Breast epithelium (tissue), 4 donors: Measurements from ENCODE around the gene FOSL1. TPM values are rescaled to one million over a fixed set of nuclear protein-coding genes. Genes with fewer than 3 reads are reported as not detected.

Experiments
- DNase-seq, 2 donors: peaks; one replicate each; pipeline ENCODE4 v3.0.0-alpha.2; 2019; ENCODE audit warnings: low spot score in 2 of 2
- H3K27ac ChIP-seq, 2 donors: fragments of 200-600 bp; sonication (generic) in 1 of 2; one replicate each; pipeline ENCODE4 v1.5.1; 2016 to 2019; ENCODE audit warnings: mild to moderate bottlenecking in 1 of 2
- H3K27me3 ChIP-seq, 2 donors: fragments of 200-600 bp; sonication (generic) in 1 of 2; one replicate each; pipeline versions ENCODE4 v1.5.1 to v1.6.0; 2017 to 2019; ENCODE audit warnings: control low read depth in 1 of 2, mild to moderate bottlenecking in 1 of 2
- H3K36me3 ChIP-seq: fragments of 200-600 bp; one replicate; pipeline ENCODE4 v1.5.1; 2019
- H3K4me1 ChIP-seq, 2 donors: fragments of 200-600 bp; sonication (generic); one replicate each; pipeline ENCODE4 v1.5.1; 2016 to 2019; ENCODE audit warnings: control low read depth in 1 of 2
- H3K4me3 ChIP-seq, 3 donors: fragments of 200-600 bp; sonication (generic); 1 replicate in 2 of 3; 2 replicates in 1 of 3; pipeline ENCODE4 v1.5.1; 2016 to 2019; ENCODE audit warnings: mild to moderate bottlenecking in 3 of 3, moderate library complexity in 2 of 3
- H3K9me3 ChIP-seq, 2 donors: fragments of 200-600 bp; sonication (generic) in 1 of 2; one replicate each; pipeline ENCODE4 v1.5.1; 2016 to 2019; ENCODE audit warnings: control low read depth in 1 of 2
- POLR2A ChIP-seq: fragments of 450-650 bp; IDR thresholded peaks from one replicate; pipeline ENCODE4 v1.6.1; 2016; ENCODE audit warnings: antibody characterized with exemption, mild to moderate bottlenecking, moderate library complexity
- POLR2AphosphoS5 ChIP-seq, 3 donors: sonication (generic); formaldehyde crosslinking; IDR thresholded peaks; one replicate each; pipeline ENCODE4 v1.6.1; 2017; ENCODE audit warnings: antibody characterized with exemption in 3 of 3
- intact Hi-C: fragments of 100-400 bp; cut with DNase I; formaldehyde crosslinking; loops from one replicate; pipeline ENCODE4 v1.15.1; 2023; ENCODE audit warnings: low total_unique reads
- total RNA-seq, 3 donors: library from RNA; depleted of rRNA; stranded (reverse); fragments of >200 nt; gene quantifications; one replicate each; pipeline ENCODE4 v1.1.0, GENCODE V29; 2016
- TF ChIP-seq, protein P1 (sequence below), 3 donors: fragments of 450-650 bp; IDR thresholded peaks; one replicate each; pipeline ENCODE4 v1.5.1; 2016 to 2017; ENCODE audit warnings: antibody characterized with exemption in 3 of 3, mild to moderate bottlenecking in 3 of 3, moderate library complexity in 3 of 3

FOSL1 gene
- total RNA-seq, 3 donors from 2014 or later: 2.4 to 17.0 (median 7.2) TPM

DNA sequence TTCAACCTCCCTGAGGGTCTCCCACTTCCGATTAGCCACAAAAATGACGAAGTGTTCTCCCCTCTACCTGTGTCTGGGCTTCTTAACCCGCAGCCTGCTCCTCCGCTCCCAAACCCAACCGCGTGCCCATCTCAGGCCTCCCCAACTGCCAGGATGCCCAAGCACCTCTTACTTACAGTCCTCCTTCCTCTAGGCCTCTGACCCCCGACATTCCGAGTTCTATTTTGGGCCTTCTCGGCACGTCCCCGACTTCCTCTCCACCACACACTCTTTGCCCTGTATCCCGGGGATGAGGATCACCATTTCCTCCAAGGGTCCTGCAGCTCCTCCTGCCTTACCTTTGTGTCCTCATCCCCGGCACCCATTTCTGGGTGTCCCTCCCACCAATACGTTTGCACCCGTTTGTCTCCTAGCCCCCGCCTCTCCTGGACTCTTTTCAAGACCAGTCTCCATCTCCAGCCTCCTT lies 40.3 kb downstream of the FOSL1 start:
- Histone ChIP-seq H3K36me3 (peaks cover 5% of the 10 kb centered on the region), H3K27ac (peak overlapping the region; percentile 97 to 99), H3K4me3 (peak overlapping the region; percentile 85 to 100 (median 99)), H3K4me1 (peaks cover 7 to 16% of the 10 kb centered on the region in 2 donors), H3K9me3 (no peaks in the 10 kb centered on the region), H3K27me3 (no peaks in the 10 kb centered on the region)
- no peak for DNase-seq
- TF ChIP-seq POLR2A: no peak
- intact Hi-C loops: no loop called here

DNA sequence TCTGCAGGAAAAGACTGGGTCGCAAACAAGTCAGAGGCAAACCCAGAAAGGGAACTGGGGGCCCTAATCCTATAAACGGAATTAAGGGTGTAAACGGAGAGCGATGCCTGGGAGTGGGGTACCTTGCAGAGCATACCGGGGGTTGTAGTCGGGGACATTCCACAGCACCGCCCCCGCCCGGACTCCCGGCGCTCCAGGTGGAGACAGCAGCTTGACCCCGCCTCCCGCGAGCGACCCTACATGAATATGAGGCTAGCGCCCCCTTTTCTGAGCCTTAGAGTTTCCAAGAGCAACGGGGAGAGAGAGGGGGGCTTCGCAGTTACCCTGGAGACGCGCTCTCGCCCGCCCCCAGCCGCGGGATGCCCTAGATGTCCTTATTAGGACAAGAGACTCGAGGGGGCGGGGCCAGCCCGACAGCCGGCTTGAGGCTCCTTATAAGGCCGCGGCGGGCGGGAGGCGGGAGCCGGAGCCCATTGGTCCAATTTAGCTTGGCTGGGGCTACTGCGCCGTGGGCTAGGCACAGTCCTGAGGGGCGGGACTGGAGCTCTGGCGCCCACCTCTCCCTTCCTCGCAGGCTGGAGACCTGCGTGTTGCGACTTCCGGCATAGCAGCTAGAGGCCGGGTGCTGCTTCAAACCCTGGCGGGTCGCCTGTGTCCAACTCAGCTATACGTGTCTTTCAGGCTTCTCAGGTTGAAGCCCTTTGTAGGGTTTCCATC lies 40.9 kb downstream of the FOSL1 start:
- peak; percentile 91 to 96 (median 91) for TF ChIP-seq POLR2AphosphoS5 (IDR thresholded peaks at IDR 0.05)
- TF ChIP-seq, protein P1, sequence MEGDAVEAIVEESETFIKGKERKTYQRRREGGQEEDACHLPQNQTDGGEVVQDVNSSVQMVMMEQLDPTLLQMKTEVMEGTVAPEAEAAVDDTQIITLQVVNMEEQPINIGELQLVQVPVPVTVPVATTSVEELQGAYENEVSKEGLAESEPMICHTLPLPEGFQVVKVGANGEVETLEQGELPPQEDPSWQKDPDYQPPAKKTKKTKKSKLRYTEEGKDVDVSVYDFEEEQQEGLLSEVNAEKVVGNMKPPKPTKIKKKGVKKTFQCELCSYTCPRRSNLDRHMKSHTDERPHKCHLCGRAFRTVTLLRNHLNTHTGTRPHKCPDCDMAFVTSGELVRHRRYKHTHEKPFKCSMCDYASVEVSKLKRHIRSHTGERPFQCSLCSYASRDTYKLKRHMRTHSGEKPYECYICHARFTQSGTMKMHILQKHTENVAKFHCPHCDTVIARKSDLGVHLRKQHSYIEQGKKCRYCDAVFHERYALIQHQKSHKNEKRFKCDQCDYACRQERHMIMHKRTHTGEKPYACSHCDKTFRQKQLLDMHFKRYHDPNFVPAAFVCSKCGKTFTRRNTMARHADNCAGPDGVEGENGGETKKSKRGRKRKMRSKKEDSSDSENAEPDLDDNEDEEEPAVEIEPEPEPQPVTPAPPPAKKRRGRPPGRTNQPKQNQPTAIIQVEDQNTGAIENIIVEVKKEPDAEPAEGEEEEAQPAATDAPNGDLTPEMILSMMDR (IDR thresholded peaks at IDR 0.05): no peak
- peak; percentile 92 for TF ChIP-seq POLR2A
- Histone ChIP-seq H3K4me3 (peak overlapping the region; percentile 85 to 100 (median 99)), H3K27me3 (no peaks in the 10 kb centered on the region), H3K36me3 (peaks cover 5% of the 10 kb centered on the region), H3K4me1 (peaks cover 7 to 16% of the 10 kb centered on the region in 2 donors), H3K27ac (peak overlapping the region; percentile 97 to 99), H3K9me3 (no peaks in the 10 kb centered on the region)
- DNase-seq: peak; percentile 97 to 100
- intact Hi-C loops: no loop called here

DNA sequence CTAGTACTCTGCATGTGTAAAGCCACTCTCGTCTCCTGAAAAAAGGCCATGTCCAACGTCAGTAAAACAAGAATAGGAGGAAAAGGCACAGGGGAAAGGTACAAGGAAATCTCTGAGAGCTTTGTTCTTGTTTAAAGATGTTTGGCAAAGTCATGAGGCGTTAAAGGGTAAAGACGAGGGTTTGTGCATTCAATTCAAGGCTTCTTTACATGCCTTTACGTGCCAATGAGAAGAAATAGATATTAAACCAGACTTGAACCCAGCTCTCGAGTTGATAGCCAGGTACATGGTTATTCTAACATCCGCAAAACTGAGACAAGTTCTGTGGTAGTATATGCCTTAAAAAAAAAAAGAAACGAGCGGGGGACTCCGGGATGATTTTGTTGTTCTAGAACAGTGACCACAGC lies 41.5 kb downstream of the FOSL1 start:
- TF ChIP-seq POLR2A (no peak), POLR2AphosphoS5 (IDR thresholded peaks at IDR 0.05) (no peak)
- TF ChIP-seq, protein P1 (IDR thresholded peaks at IDR 0.05): no peak
- intact Hi-C loops: no loop called here
- H3K4me3 ChIP-seq: peak overlapping the region; percentile 85 to 100 (median 99)
- H3K36me3 ChIP-seq: no peaks in the 10 kb centered on the region
- H3K9me3 ChIP-seq: no peaks in the 10 kb centered on the region
- no peaks in the 10 kb centered on the region for H3K27me3 ChIP-seq
- H3K27ac ChIP-seq: peak overlapping the region; percentile 97 to 99
- no peak for DNase-seq
- peaks cover 7 to 16% of the 10 kb centered on the region in 2 donors for H3K4me1 ChIP-seq

DNA sequence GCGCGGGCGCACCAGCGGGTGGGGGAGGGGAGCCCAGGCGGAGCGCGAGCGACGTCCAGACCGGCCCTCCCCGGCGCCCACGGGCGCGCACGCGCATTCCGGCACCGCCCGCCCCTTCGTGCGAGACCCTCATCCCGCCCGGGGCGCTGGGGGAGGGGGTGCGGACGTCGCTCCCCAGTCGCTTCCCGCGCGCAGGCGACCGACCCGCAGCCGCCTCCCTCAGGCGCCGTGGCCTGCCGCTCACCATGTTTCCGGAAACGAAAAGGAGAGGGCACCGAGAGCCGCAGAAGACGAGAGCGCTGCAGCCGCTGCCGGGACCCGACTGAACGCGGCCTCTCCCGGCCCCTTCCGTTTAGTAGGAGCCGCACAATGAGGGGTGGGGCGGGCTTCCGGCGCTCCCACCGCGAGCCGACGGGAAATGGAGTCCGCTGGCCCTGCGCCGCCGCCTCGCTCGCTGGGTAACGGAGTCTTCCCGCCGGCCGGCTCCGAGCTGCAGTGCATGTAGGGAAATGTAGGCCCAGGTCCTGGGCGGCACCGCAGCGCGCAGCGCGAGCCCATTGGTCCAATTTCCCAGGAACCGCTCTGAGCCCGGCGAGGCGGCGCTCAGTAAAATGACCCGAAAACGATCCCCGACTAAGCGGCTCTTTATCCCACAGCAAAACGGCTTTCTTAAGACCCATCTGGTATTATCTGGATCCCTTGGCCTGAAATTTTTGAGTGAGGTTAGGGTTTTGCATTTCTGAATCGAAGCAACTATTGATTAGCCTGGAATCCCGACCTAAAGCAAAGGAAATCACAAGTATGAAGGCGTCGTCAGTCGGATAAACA lies 42.1 kb downstream of the FOSL1 start, which contains the start of gene CFL1:
Gene CFL1 (minus strand): TSS at position 328 of the 828 bp plus-strand sequence. CDS start 81 bp downstream, at position 247.
- Histone ChIP-seq H3K4me1 (peaks cover 7 to 16% of the 10 kb centered on the region in 2 donors), H3K36me3 (no peaks in the 10 kb centered on the region), H3K27me3 (no peaks in the 10 kb centered on the region), H3K9me3 (no peaks in the 10 kb centered on the region), H3K4me3 (peak within 1 kb of the TSS; percentile 85 to 100 (median 99)), H3K27ac (peak within 1 kb of the TSS; percentile 97 to 99)
- DNase-seq: peak; percentile 99
- peak; percentile 96 to 97 (median 96) for TF ChIP-seq POLR2AphosphoS5 (IDR thresholded peaks at IDR 0.05)
- TF ChIP-seq POLR2A: peak; percentile 80
- TF ChIP-seq, protein P1 (IDR thresholded peaks at IDR 0.05): no peak
- intact Hi-C loops: no loop called here

DNA sequence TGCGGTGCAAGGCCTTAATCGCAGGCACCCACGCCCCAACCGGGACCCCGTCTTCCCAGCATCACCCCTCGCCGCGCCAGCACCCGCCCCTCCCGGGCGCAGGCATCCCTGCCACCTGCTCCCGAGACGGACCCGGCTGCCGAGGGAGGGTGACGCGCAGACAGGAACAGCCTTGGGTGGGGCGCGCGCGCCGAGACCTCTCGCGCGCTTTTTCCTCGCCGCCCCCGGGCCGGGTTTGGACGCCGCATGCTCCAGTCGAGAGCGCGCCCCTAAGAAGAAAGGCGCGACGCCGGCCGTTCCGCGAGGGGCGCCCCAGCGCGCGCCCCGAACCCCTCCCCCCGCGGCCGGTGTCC lies 42.7 kb downstream of the FOSL1 start:
- intact Hi-C loops: no loop called here
- no peak for DNase-seq

More for the DNA sequence above, 42.7 kb downstream of the FOSL1 start:
- no peaks in the 10 kb centered on the region for H3K36me3 ChIP-seq
- H3K4me3 ChIP-seq: peak overlapping the region; percentile 85 to 100 (median 99)
- H3K4me1 ChIP-seq: peaks cover 7 to 16% of the 10 kb centered on the region in 2 donors
- peak overlapping the region; percentile 97 to 99 for H3K27ac ChIP-seq
- H3K9me3 ChIP-seq: no peaks in the 10 kb centered on the region
- H3K27me3 ChIP-seq: no peaks in the 10 kb centered on the region
- TF ChIP-seq POLR2AphosphoS5 (IDR thresholded peaks at IDR 0.05) (no peak), POLR2A (no peak)
- TF ChIP-seq, protein P1 (IDR thresholded peaks at IDR 0.05): no peak
